Stimulated activated CD4-positive, alpha-beta T cell treated with anti-CD3 and anti-CD28 coated beads, Interleukin-2, amount 100 ng/mL, for 48 hours (primary cell): ENCODE results near the gene CFAP97D1.

ENCODE experiments used
- DNase-seq, 2 donors: peaks; one replicate each; pipeline ENCODE4 v3.0.0-alpha.2; 2020

The CFAP97D1 gene

DNA sequence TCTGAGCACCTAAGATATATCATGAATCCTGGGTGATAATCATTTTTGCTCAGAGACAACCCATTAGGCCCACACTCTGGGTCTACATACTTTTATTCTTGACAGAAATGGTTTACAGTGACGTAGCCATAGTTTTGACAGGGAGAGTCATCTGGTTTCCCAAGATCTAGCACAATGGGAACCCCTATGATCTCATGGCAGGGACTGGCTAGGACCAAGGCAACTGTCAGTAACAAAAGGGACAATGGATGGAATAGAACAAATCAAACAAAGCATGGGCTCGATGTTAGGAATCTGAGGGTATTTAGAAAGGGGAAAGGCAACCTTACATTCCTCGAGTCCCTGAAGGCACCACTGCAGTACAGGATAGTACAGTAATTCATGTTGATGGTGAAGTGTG lies 20.5 kb downstream of the CFAP97D1 start:
- DNase-seq, result no peak

- no peak for DNase-seq
These were observed 21.6 kb downstream of the CFAP97D1 start for GRCh38 chr17:43801844-43802243.

DNA sequence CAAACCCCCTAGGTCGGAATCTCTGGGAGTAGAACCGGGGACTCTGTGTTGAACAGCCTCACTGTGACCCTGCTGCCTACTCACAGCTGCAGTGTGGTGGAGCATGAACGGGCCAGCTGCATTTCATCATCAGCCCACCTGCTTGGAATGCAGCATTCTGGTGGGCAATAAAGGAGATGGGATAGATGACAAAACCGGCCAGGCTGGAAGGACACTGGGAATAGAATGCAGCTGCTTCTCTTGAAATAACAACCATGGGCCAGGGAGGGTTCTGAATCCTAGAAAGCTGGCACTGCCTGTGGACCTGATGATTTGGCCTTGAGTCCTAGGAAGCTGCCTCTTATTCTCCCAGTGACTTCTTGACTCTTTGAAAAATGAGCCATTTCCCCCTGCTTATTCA lies 23.5 kb downstream of the CFAP97D1 start:
- DNase-seq, result no peak

GRCh38 chr17:43805117-43805516 lies 24.9 kb downstream of the CFAP97D1 start:
- DNase-seq, result no peak

DNA sequence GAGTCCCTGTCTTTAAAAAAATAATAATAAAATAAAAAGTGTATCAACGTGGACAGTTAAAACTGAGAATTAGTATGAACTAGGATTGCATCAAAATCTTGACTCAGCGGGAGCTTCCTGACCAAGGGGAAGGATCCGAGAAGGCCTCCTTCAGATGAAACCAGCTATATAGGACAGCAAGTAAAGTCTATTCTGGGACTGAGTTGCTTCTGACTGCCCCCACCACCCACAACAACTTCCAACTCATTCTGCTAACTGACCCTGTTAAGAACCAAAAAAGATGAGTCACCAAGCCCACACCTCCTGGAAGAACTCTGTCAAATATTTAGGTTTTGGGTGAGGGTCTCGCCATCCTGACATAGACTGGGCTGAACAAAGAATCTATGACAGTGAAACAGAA lies 27.8 kb downstream of the CFAP97D1 start:
- DNase-seq, result no peak

GRCh38 chr17:43809121-43809520 lies 28.9 kb downstream of the CFAP97D1 start:
- no peak for DNase-seq

DNA sequence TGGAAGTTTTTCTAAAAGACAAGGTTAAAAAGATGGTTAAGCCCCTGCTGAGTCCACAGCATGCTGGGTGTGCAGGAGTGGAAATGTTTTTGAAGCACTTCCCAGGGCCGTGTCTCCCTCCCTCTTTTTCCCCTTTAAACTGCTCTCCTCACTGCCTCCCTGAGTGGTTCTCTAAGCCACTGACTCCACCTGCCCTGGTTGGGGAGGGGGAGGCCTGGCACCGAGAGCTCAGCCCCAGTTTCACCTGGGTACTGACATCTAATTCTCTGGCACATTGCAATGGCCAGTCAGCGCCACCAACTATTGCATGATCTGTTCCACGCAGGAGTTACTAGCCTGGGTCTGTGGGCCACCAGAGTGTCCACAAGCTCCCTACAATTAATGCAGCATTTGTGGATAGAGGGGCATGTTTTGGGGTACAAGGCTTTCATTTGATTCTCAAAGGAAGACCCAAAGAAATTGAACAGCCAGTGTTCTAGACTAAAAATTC lies 30.0 kb downstream of the CFAP97D1 start:
- DNase-seq, result no peak

DNA sequence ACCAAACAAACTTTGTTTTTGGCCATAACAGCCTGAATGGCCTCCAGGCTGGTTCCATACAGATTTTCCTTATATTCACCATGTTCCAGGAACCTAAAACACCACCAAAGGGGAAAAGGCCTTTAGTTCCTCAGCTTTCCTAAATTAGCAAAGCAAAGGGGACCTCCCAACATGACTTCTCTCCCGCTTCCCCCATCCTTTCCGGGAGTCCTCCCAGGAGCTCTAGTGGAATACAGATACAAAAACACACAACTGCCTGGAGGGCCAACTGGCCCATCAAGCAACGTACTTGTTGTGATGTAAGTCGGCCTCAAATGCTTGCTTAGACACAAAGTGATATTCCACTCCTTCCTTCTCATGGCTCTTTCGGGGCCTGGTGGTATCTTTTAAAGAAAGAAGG lies 30.6 kb downstream of the CFAP97D1 start:
- DNase-seq, result no peak

- DNase-seq, result no peak
These were observed 32.4 kb downstream of the CFAP97D1 start for GRCh38 chr17:43812396-43813265.

DNA sequence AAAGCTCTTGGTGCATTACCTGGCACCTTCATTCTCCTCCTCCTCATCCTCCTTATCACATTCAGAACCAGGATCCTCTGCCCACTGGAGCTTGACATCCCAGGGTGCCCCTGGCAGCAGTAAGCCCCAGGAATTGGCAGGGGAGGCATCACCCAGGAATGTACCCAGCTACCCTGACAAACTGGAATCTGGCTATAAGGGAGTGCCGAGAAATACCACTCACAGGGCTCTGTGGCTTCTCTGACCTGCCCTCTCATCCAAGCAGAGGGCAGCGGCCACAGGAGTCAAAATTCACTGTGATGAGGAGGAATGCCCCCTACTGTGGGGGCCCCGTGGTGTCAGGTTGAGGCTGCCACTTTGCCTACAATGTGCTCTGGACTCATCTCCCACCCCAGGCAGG lies 33.2 kb downstream of the CFAP97D1 start:
- DNase-seq, result no peak

DNA sequence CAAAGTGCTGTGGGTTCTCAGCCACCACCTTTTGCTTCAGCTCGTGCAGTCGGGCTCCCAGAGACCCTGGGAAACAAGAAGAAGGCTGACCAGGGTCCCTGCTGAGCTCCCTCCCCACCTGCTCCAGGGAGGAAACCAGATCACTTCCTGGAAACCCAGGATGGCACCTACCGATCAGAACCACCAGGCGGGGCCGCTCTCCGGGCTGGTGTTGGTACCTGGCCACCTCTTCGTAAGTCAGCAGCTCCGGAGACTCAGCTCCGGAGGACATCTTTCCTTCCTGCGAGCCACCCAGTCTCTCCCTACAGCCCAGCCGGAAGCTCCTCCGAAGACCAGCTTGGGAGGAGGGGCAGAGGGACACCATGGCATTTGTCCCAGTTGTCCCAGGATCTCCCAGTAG lies 33.8 kb downstream of the CFAP97D1 start:
- DNase-seq, result no peak

DNA sequence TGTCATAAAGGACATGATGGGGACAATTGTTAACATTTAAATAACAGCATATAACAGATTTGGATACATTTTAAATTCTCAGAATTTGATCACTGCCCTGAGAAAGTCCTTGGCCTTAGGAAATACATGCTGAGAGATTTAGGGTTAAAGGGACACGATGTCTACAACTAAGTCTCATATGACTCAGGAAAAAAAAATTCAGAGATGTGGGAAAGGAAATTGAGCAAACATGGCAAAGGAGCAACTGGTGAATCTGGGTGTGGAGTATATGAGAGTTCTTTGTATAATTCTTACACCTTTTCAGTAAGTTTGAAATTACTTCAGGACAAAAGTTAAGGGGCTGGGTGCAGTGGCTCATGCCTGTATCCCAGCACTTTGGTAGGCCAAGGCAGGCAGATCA lies 34.5 kb downstream of the CFAP97D1 start:
- DNase-seq, result no peak

- DNase-seq, result no peak
These were observed 36.4 kb downstream of the CFAP97D1 start for GRCh38 chr17:43816336-43817320.

DNA sequence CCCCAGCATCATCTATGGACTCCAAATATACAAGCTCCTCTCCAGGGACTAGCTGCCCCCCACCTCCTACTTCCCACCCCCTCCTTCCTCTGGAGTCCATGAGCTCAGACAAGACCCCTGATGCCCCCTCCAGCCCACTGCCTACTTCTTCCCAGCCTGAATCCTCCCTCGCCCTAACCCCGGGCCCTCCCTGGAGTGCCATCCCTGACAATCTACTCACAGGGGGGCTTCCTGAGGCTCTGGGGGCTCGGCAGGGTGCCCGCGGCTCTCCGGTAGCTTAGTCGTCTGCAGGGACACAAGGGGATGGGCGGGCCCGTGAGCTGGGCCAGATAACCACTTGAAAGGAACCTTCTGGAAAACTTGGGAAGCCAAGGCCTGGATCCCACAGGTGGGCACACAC lies 37.6 kb downstream of the CFAP97D1 start:
- DNase-seq, result no peak

DNA sequence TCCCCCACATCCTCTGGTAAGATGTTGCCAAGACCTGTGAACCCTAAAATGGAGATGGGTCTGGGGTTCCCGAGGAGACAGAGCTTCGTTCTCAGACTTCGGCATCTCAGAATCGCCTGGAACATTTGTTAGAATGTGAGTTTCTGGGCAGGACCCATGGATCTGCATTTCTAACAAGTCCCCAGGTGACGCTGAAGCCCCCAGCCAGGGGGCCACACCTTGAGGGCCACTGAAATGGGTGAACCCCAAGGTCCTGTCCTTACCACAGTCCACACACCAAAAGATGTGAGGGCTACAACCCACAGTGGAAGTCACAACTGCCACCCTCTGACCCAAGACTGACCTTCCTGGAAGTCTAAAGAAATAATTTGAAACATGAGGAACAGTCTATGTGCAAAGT lies 38.7 kb downstream of the CFAP97D1 start:
- no peak for DNase-seq

DNA sequence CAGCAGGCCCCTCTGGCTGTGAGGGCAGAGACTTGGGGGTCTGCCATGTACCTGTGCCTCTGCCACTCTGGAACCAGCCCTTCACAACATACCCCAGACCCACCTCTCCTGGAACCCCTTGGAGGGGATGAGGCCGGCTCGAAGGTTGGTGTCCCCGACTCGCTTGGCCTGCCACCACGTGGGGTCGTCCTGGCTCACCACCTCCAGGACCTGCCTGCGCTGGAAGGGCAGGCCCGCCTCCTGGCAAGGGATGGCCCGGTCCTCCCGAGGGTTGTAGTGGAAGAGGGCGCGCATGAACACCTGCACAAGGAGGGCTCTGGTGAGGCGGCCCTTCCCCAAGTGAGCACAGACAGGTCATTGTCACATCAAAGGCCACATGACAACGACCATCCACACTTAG lies 40.5 kb downstream of the CFAP97D1 start:
- DNase-seq, result no peak

GRCh38 chr17:43822570-43823190 lies 42.4 kb downstream of the CFAP97D1 start:
- no peak for DNase-seq

GRCh38 chr17:43823350-43824084 lies 43.3 kb downstream of the CFAP97D1 start:
- DNase-seq, result no peak

DNA sequence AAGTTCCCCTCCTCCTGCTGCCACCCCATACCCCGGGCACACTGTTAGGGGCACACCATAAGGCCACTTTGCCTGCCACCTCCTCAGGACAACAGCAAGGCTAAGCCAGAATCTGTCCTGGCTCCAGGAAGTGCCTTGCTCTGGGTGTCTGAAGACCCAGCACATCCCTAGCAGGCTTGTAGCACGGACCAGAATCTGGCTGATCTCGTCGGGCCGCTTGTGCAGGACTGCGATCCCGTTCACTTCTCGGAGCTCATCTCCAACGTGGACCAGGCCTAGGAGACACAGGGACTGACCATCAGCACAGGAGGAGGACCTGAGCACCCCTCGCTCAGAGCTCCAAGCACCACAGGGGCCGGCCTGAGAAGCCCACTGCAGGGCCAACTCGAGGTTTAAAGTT lies 45.3 kb downstream of the CFAP97D1 start:
- DNase-seq, result no peak

- no peak for DNase-seq
These were observed 46.0 kb downstream of the CFAP97D1 start for GRCh38 chr17:43826206-43826605.

- no peak for DNase-seq
These were observed 47.4 kb downstream of the CFAP97D1 start for GRCh38 chr17:43827596-43827995.

DNA sequence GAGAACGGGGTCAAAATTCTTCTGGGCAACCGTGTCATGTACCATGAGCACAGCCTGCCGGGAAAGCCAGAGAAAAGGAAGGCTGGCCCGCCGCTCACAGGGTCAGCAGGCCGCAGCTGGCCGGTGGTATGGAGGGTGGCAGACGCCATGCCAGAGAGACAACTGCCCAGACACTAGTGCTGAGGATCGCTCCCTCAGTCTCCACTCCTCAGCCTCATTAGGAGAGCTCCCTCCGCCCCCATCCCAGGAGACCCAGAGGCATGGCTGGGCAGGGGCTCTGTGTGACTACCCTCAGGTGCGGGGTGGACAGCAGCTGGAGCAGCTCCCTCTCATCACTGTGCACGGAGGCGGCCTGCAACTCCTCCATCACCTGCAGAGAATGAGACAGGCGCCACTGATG lies 49.5 kb downstream of the CFAP97D1 start:
- DNase-seq, result no peak
